HepG2 (cell line): Measurements from ENCODE around the gene LAMB2. TPM values are rescaled to one million over a fixed set of nuclear protein-coding genes. Genes with fewer than 3 reads are reported as not detected.

Experiments used
- ATF6 ChIP-seq: sonication (generic); formaldehyde crosslinking; conservative IDR thresholded peaks from 2 replicates; pipeline ENCODE4 v1.4.0; 2020; ENCODE audit warnings: missing genetic modification reagents
- BCL3 ChIP-seq: sonication (generic); formaldehyde crosslinking; IDR thresholded peaks from 2 replicates; pipeline ENCODE4 v1.5.1; 2020; ENCODE audit warnings: mild to moderate bottlenecking, missing genetic modification reagents, moderate library complexity
- FOXO4 ChIP-seq: sonication (generic); formaldehyde crosslinking; conservative IDR thresholded peaks from 2 replicates; pipeline ENCODE4 v1.8.1; 2023; ENCODE audit warnings: missing genetic modification reagents
- GATAD1 ChIP-seq: IDR thresholded peaks from 2 replicates; pipeline ENCODE4 v1.6.1; 2016; ENCODE audit warnings: missing genetic modification reagents, missing compliant biosample characterization
- MEIS2 ChIP-seq: sonication (generic); formaldehyde crosslinking; IDR thresholded peaks from 2 replicates; pipeline ENCODE4 v1.9.0; 2021; ENCODE audit warnings: mild to moderate bottlenecking, missing genetic modification reagents
- MIER3 ChIP-seq: IDR thresholded peaks from 2 replicates; pipeline ENCODE4 v1.6.1; 2016; ENCODE audit warnings: missing compliant biosample characterization, borderline replicate concordance
- PHF21A ChIP-seq: sonication (generic); formaldehyde crosslinking; IDR thresholded peaks from 2 replicates; pipeline ENCODE4 v1.5.0; 2020; ENCODE audit warnings: mild to moderate bottlenecking, missing genetic modification reagents
- POGZ ChIP-seq: sonication (generic); formaldehyde crosslinking; IDR thresholded peaks from 2 replicates; pipeline ENCODE4 v1.4.0; 2020; ENCODE audit warnings: mild to moderate bottlenecking, missing genetic modification reagents
- SMARCE1 ChIP-seq: fragments of 450-650 bp; IDR thresholded peaks from 2 replicates; pipeline ENCODE4 v1.6.1; 2017; ENCODE audit warnings: borderline replicate concordance
- STAT6 ChIP-seq: sonication (generic); formaldehyde crosslinking; IDR thresholded peaks from 2 replicates; pipeline ENCODE4 v1.4.0; 2020; ENCODE audit warnings: missing genetic modification reagents, mild to moderate bottlenecking, borderline replicate concordance
- TFDP2 ChIP-seq: sonication (generic); formaldehyde crosslinking; IDR thresholded peaks from 2 replicates; pipeline ENCODE4 v1.4.0; 2020; ENCODE audit warnings: missing genetic modification reagents
- THAP11 ChIP-seq: IDR thresholded peaks from 2 replicates; pipeline ENCODE4 v1.6.1; 2016; ENCODE audit warnings: missing biosample characterization, missing genetic modification reagents
- ZBTB38 ChIP-seq: sonication (generic); formaldehyde crosslinking; IDR thresholded peaks from 2 replicates; pipeline ENCODE4 v1.5.1; 2020; ENCODE audit warnings: mild to moderate bottlenecking, missing genetic modification reagents
- ZBTB39 ChIP-seq: sonication (generic); formaldehyde crosslinking; IDR thresholded peaks from 2 replicates; pipeline ENCODE4 v1.5.0; 2020; ENCODE audit warnings: missing genetic modification reagents
- ZBTB7A ChIP-seq: sonication (generic); formaldehyde crosslinking; IDR thresholded peaks from 2 replicates; pipeline ENCODE4 v1.8.0; 2022; ENCODE audit warnings: mild to moderate bottlenecking, missing genetic modification reagents
- ZNF749 ChIP-seq: sonication (generic); formaldehyde crosslinking; IDR thresholded peaks from 2 replicates; pipeline ENCODE4 v1.8.0; 2022; ENCODE audit warnings: mild to moderate bottlenecking, missing genetic modification reagents, moderate library complexity, borderline replicate concordance
- ZNF782 ChIP-seq: sonication (generic); formaldehyde crosslinking; IDR thresholded peaks from 2 replicates; pipeline ENCODE4 v1.4.0; 2020; ENCODE audit warnings: missing genetic modification reagents, mild to moderate bottlenecking, borderline replicate concordance
- ZSCAN22 ChIP-seq: sonication (generic); formaldehyde crosslinking; IDR thresholded peaks from 2 replicates; pipeline ENCODE4 v1.4.0; 2020; ENCODE audit warnings: mild to moderate bottlenecking, missing genetic modification reagents
- polyA plus RNA-seq, 8 experiments: library from polyadenylated mRNA; depleted of rRNA in 3 of 8; stranded (reverse) in 7 of 8; unstranded in 1 of 8; fragments of >200 nt; fragmentation: Illumina TruSeq in 4 of 8; extraction: Trizol in 4 of 8; gene quantifications; 2 replicates each; pipeline versions ENCODE4 v1.2.1 to v1.2.3, GENCODE V29; 2011 to 2016; ENCODE audit warnings: low read depth in 4 of 8, missing spikeins in 1 of 8, mixed read lengths in 1 of 8; ENCODE audit not compliant: insufficient read depth in 1 of 8
- total RNA-seq, 5 experiments: library from RNA; depleted of rRNA; stranded (reverse); fragments of >200 nt; fragmentation: Illumina TruSeq; extraction: Trizol; gene quantifications; 2 replicates each; pipeline ENCODE4 v1.2.3, GENCODE V29; 2016; ENCODE audit warnings: low read depth in 1 of 5

LAMB2 gene
- total and polyA plus RNA-seq, 2 of the 13 experiments (the other 11 are each of a cell fraction or from before 2014, with no cell fraction given) = 208 to 443 TPM

- TF ChIP-seq STAT6 (CRISPR knock-in tag) = no peak
- peak; percentile 58 for TF ChIP-seq ZBTB38
- TF ChIP-seq ZNF749 = no peak
- peak; percentile 30; the same call in 1 of the 2 replicates for TF ChIP-seq TFDP2 (CRISPR knock-in tag)
- TF ChIP-seq FOXO4 (CRISPR knock-in tag) = 0 out of 2 replicates have a peak, but pooled peaks have one; percentile 30
- no peak for TF ChIP-seq ATF6 (CRISPR knock-in tag)
- peak; percentile 36; the same call in 1 of the 2 replicates for TF ChIP-seq MIER3 (CRISPR knock-in tag)
- 0 out of 2 replicates have a peak, but pooled peaks have one; percentile 77 for TF ChIP-seq ZBTB39 (CRISPR knock-in tag)
- TF ChIP-seq PHF21A (CRISPR knock-in tag) = peak; percentile 63; the same call in 1 of the 2 replicates
- no peak for TF ChIP-seq ZBTB7A (CRISPR knock-in tag)
- TF ChIP-seq ZSCAN22 (CRISPR knock-in tag) = no peak
- peak; percentile 41; the same call in 1 of the 2 replicates for TF ChIP-seq THAP11 (CRISPR knock-in tag)
- TF ChIP-seq ZNF782 (CRISPR knock-in tag) = peak; percentile 50; the same call in 1 of the 2 replicates
- peak; percentile 58 for TF ChIP-seq MEIS2 (CRISPR knock-in tag)
- TF ChIP-seq BCL3 (CRISPR knock-in tag) = peak; percentile 46; the same call in 1 of the 2 replicates
- 0 out of 2 replicates have a peak, but pooled peaks have one; percentile 34 for TF ChIP-seq GATAD1
- peak; percentile 79; the same call in 1 of the 2 replicates for TF ChIP-seq POGZ (CRISPR knock-in tag)
- TF ChIP-seq SMARCE1 = no peak
Observed at GRCh38 chr3:49171119-49171774, 38.4 kb upstream of the LAMB2 start, which contains the start of gene KLHDC8B (continued).
